Gastrocnemius medialis (tissue), 4 donors: ENCODE measurements around the gene CARD9.

Experiments used
- POLR2A ChIP-seq, 2 donors: fragments of 450-650 bp; IDR thresholded peaks; one replicate each; pipeline ENCODE4 v1.6.1; 2017; ENCODE audit warnings: antibody characterized with exemption in 2 of 2, mild to moderate bottlenecking in 2 of 2, moderate library complexity in 2 of 2
- TF ChIP-seq, protein P1 (sequence below), 5 experiments: fragments of 450-650 bp in 3 of 5; fragments of 200-600 bp in 2 of 5; sonication (generic) in 2 of 5; IDR thresholded peaks in 4 of 5; conservative IDR thresholded peaks in 1 of 5; 1 replicate in 4 of 5; 2 replicates in 1 of 5; pipeline ENCODE4 v1.5.1; 2016 to 2019; ENCODE audit warnings: antibody characterized with exemption in 5 of 5, mild to moderate bottlenecking in 3 of 5, moderate library complexity in 3 of 5

DNA sequence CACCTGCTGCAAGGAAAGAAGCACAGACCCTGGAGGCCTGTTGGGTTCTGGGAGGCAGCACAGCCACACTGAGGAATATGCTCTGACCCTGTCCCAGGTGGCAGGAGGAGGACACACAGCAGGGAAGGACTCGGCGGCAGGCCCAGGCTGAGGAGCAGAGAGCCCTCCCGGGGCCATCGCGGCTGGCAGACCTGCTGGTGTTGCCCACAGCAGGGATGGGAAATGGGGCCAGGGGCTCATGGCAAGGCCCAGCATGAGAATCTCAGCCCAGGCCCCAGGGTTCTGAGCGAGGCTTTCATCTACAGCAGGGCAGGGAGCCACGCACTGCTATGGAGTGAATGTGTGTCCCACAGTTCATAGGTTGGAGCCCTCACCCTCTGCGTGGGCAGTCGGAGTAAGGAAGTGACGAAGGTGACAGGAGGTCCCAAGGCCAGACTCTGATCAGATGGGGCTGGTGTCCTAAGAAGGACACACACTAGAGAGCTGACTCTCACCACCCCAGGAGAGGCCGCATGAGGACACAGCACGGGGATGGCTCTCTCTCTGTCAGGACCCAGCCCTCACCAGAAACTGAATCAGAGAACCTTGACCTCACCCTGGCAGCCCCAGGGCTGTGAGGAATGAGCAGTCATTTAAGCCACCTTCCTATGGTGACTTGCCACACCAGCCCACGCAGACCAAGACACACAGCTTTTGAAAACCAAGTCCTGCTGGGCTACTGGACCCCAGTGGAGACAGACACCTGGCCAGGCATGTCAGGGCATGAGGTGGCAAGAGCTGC lies 56.4 kb downstream of the CARD9 start:
- TF ChIP-seq, protein P1, sequence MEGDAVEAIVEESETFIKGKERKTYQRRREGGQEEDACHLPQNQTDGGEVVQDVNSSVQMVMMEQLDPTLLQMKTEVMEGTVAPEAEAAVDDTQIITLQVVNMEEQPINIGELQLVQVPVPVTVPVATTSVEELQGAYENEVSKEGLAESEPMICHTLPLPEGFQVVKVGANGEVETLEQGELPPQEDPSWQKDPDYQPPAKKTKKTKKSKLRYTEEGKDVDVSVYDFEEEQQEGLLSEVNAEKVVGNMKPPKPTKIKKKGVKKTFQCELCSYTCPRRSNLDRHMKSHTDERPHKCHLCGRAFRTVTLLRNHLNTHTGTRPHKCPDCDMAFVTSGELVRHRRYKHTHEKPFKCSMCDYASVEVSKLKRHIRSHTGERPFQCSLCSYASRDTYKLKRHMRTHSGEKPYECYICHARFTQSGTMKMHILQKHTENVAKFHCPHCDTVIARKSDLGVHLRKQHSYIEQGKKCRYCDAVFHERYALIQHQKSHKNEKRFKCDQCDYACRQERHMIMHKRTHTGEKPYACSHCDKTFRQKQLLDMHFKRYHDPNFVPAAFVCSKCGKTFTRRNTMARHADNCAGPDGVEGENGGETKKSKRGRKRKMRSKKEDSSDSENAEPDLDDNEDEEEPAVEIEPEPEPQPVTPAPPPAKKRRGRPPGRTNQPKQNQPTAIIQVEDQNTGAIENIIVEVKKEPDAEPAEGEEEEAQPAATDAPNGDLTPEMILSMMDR (IDR thresholded peaks at IDR 0.05 in 4 of 5, conservative IDR thresholded peaks at IDR 0.05 in 1 of 5) = no peak
- TF ChIP-seq POLR2A (IDR thresholded peaks at IDR 0.05) = no peak
